ENCODE measurements around the gene ELF1.

GRCh38 chr13:40983725-40984667 lies 35.1 kb downstream of the ELF1 start:
- no peak for TF ChIP-seq CTCF (IDR thresholded peaks at IDR 0.05)
- no peak for TF ChIP-seq EP300 (IDR thresholded peaks at IDR 0.05; ENCODE audit: low read depth)
- no peak for TF ChIP-seq POLR2A (IDR thresholded peaks at IDR 0.05)
